CD4-positive, alpha-beta T cell treated with Interferon gamma for 1 hour (primary cell): ENCODE measurements around the gene FSTL4.

Experiments used
- DNase-seq: peaks from one replicate; pipeline ENCODE4 v3.0.0-alpha.2; 2020

FSTL4 gene

DNA sequence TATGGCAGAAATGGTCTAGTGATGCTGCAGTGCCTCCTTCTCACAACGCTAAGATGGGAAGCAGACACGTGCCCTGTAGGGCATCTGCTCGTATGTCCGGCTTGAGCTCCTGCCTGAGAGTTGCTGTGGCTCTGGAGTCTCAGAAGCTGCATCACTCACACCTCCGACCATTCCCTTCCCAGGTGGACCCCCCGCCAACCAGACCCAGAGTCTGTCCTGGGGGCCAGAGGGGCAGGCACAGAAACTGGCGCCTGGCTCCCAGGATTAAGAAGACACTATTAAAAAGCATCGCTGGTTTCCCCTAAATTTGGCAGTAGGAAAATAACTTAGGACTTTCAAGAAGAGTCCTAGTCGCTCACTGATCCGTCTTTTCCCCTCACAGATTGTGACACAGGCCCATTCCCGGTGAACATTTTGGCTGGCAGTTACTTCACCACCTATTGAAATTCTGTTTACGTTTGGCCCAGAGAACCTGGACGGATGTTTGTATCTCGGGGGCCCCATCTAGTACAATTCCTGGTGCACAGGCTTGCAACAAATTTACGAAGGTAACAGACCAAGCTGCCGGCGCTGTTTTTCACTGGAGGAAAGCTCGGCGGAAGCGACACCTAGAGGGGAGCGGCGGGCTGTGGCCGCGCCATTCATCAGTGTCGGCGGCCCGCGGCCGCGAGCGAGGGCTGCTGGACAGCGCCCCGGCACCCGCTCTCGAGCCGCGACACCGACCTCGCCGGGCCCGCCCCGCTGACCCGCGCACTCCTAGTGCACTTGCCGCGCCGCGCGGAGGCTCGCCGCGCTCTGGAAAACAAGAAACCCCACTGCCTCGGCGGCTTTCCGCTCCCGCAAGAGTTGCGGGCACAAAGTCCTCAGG, 1.6 kb downstream of the FSTL4 start:
- peak; percentile 7 for DNase-seq

DNA sequence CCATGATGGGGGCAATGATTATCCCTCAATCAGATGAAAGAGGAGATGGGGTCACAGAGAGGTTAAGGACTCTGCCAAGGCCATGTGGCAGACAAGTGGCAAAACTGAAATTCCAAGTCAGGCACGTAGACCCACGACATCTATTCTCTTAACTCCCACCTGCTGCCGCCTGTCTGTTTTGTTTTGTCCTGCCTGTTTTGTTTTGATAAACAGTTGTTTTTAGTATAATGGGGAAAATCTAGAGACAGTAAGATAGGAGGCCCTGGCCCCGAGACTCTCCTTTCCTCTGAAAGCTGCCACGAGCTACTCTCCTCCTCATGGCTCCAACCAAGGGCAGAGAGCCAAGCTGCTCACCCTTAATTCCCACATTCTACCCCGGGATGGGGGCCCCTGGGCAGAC, 4.9 kb downstream of the FSTL4 start:
- no peak for DNase-seq

DNA sequence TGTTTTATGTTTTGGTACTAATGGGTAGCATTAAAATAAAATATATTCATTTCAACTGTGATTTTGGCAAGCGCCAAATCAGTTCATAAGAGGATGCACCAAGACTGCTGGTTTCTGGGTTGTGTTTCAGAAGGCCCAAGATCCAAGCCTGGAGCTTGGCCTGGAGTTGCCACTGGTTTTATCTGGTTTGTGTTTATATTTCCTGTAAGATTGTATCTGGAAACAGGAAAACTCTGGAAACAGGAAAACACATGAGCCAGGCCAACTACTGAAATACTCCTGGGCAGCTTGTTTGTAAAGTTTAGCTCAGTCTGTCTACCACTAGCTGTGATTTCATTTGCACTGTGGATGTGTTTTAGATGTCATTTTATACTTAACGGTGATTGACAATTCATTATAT, 5.5 kb downstream of the FSTL4 start:
- no peak for DNase-seq

DNA sequence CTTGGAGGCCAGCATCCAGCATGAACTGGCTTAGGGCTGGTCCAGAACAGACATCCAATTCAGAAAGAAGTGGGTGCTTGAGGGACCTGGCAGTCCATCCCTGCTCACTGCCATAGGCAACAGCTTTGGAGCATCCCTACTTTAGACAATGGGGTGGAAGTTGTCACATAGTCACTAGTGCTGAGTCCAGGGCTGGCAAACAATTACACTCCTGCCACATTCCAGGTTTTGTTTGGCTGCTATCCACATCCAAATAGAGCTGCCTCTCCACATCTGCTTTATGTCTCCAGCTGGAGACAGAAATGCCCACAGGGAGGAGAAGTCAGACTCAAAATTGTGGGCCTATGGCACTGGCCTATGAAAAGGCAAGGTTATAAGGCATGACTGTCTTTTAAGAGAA, 7.0 kb downstream of the FSTL4 start:
- no peak for DNase-seq

DNA sequence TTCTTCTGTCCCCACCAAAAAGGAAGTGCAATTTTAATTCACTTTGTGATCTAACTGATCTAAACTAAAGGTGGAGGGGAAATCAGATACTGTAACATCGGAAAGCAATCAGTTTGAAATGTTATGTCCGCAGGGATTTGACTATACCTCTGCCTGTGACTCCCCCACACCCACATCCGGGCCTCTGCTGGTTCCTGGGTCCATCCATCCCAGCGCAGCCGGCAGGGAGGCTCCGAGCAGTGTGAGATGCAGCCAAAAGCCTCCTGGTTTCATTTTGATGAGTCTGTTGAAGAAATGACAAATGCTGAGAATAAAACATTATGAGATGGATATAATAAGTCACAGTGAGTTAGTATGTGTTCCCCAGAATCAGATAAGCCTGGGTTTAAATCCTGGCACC, 8.6 kb downstream of the FSTL4 start:
- DNase-seq, result no peak

DNA sequence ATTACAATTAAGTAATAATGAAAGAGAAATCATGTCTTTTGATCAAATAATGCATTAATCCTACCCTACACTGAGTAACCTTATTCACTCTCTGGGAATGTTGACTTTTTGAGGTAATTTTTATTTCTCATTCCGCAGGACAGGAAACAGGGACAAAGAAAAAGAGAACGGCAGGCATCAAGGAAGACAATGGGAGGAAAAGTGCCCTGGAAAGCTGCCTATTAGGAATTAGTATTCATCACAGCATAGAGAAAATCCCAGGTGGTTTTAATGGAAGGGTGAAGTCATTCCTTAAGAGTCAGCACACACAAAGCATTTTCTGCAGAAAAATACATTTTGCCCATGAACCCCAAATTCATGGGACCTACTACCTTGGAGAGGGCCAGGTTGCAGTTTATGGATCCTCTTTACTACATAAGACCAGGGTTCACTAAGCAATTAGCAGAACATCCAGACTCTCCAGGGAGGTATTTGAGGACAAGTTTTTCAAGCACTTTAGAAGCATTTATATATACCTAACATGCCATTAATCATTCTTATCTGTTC, 9.4 kb downstream of the FSTL4 start:
- no peak for DNase-seq

DNA sequence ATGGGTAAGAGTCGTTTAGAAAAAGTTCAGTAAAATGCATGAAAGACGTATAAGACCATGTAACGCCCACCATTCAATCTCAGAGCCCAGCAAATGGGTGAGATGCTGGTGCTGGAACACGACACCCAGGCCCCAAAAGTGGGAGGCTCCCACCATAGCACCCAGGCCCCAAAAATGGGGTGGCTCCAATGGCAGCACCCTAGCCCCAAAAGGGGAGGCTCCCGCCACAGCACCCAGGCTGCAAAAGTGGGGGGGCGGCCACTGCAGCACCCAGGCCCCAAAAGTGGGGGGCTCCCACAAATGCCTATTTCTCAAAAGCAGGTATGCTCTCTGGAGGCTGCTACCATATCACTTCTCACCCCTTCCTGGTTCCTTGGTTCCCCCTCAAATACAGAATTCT, 12.7 kb downstream of the FSTL4 start:
- DNase-seq, result no peak

DNA sequence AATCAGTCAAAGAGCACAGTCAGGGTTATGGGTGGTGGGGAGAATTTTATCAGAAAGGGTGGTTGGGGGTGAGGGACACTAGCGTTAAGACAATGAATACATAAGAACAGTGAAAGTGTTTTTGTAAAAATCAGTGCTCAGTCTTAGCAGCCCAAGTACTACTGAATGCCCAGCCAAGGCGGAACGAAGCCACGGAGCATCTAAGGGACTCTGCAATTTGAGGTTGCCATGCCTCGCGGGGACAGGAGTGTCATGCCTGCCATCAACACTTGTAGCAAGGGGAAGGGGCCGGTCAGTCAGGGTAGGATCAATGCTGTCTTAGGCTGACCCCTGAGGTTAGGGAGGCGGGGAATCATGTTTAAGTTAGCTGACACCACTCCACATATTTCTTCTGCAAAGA, 13.3 kb downstream of the FSTL4 start:
- DNase-seq, result no peak

DNA sequence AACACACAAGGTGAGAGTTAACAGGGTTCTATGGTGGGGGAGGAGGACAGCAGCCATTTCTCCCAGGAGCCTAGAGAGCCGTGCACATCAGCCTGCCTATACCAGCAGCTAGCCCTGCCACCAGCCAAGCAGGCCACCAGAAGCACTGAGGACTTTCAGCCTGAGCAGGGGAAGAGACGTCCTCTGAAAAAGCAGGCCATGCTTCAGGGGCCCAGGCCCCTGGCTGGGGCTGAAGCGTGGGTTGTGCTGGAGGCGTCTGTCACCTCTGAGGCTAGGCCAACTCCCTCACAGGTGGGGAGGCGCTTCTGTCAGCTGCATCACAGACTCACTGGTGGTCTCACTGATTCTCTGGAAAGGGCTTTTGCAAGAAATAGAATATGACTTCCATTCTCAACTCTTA, 16.3 kb downstream of the FSTL4 start:
- DNase-seq, result no peak

DNA sequence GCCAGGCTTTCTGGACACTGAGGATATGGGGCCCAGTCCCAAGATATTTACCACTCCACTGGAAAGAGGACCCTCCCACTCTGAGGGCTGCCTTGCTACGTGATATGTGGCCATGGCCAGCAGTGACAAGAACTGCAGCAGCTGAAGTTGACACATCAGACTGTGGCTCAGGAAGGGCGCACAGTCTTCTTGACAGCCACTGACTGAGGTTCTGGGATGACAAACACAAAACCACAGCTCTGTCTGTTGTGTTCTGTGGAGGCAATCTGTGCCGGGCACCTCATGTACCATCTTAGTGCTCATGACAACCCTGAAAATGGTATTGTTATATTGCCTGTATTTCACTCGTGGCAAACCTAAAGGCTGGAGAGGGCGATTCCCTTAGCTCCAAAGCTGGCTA, 16.9 kb downstream of the FSTL4 start:
- DNase-seq, result no peak

DNA sequence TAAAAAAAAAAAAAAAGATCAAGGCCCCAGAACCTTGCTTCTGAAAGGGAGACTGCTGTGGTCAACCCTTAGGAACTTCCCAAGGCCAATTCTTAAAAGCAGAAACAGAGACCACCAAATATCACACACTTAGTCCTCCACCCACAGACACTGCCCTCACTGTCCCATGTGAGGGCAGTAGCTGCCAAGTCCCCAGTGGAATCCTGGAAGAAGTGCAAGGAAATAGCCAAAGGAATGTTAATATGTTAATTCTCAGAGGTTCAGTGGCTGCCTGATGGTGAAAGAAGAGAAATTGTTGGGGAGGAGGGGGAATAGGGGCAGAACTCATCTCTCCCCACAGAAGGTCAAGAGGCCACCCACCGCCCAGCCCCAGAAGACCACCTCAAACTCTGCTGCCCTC, 23.1 kb downstream of the FSTL4 start:
- DNase-seq, result no peak

DNA sequence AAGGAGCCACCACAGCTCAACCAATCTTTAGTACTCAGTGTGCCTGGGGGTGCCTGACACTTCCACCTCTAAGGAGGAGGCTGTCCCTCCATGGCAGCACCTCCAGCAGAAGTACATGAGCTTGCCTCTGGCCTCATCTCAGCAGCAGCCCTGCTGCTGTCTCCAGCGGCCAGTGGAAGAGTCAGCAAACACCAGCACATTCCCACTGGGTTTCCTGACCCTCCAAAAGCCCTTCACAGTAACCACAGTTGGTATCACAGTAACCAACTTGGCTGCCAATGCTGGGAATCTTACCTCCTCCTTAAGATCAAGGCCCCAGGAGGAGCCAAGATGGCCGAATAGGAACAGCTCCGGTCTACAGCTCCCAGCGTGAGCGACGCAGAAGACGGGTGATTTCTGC, 29.4 kb downstream of the FSTL4 start:
- no peak for DNase-seq

DNA sequence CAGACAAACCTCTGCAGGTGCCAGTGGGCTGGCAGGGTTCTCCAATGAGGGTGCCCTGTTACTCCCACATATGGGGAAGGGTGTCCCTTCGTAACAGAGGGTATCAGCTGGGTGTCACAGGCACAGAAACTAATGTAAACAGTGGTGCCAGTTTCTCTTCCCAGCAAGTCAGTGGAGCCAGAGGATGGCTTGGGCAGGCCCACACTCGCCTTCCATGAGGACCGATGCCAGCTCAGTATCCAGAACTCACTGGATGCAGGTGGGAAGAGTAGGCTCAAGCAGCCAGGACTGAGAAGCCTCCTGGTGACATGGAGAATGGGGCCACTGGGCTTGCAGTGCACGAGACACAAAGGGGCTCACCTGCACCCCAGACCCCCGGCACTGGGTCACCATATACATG, 30.4 kb downstream of the FSTL4 start:
- DNase-seq, result no peak

DNA sequence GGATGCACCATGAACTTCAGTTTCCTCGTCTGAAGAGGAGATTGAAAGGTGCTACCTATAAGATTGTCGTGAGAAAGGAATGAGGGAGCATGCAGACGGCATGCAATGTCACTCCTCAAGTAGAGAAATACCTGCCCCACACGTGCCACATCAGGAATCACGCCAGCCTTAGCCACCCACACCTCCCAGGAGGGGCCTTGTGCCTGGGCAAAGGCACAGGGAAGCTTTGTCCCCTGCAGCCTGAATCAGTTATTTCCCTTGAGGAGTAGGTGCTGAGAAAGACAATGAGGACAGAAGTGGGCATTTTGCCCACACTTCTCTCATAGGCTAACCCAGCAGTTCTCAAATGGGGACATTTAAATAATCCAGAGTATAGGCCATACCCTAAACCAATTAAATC, 31.0 kb downstream of the FSTL4 start:
- no peak for DNase-seq

DNA sequence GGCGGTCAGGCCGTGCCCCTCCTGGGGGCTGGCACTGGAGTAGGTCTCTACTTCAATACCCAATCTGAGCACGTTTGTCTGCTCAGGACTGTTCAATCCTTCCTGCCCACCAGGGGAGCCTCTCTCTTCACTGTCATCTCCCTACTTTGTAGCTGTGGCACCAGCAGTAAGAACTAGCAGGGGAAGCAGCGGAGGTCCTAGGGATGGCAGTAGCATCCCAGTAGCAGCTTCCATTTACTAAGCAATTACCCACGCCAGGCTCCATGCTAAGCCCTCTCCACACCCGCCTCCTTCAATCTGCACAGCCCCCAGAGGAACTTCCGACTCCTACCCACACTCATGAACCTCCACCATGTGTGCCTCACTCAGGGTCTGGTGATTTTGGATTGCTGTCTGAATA, 31.7 kb downstream of the FSTL4 start:
- DNase-seq, result no peak

DNA sequence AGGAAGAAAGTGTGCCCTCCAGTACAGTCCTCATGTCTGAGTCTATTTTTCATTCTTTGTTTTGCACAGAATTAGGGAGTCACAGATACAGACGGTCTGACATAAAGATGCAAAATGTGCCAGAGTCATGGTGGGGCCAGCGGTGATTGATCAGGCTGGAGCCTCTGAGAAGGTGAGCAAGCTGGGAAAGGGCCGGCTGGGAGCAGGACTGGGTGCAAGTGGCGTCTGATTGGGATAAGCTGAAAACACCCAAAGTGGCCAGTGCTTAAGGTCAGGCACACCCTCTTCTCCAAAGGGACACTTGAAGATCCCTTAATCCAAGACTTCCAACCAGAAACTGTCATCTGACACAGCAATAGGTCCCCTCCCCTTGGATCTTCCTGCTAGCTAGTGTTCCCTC, 32.6 kb downstream of the FSTL4 start:
- no peak for DNase-seq

DNA sequence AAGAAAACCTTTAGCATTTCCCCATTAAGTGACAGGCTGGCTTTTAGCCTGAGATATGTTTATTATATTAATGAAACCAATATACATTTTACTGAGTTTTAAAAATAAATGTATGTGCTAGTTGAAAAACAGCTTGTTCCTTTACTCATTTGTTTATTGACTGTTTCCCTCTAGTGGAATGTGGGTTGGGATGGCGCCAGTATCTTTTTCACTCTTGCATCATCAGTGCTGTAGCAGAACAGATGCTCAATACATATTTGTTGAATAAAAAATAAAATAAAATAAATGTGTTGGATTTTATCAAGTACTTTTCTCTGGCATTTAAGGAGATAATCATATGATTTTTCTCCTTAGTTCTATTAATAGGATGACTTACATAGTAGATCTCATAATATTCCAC, 43.0 kb downstream of the FSTL4 start:
- no peak for DNase-seq

DNA sequence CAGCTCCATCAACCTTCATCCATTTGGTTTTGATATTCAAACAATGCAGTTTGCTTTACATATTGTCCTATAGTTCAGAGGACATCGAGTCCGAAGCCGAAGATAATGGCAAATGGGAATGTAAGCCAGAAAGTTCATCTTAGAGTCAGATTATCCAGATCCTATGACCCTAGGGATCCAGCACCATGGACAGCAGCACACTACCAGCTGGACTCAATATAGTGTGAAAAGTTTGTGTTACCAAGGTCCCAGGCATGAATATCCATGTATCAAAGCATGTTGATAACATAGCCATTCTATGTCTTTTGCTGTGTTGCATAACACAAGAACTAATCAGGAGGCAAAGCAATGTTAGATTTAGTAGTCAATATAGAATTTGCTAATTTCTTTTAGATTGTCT, 46.3 kb downstream of the FSTL4 start:
- no peak for DNase-seq

DNA sequence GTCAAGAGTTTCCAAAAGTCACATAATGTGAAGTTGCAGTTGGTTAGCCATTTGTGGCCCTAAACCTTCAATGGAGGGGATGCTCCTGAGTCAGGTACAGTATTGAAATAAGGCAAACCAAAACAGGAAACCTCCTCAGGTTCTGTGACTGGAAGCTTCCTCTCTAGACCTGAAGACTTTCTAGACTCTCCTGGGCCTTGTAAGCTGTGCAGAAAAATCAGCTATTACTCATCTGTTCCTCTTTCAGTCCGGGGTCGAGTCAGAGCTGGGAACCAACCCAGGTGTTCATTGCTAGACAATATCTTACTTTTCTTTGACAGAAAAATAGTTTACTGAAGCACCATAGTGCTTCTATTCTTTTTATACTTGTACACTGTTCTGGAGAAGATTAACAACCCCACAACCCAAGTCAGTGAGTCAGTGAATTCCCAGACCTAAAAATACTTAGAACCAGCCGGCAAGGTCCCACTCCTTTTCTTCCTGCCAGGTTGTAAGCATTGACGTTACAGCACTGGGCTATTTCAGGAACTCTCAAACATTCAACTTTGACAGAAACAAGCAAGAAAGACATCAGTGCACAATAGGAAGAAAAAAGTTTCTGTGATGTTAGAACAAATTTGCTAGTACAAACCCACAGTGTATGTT, 47.3 kb downstream of the FSTL4 start:
- DNase-seq, result no peak

DNA sequence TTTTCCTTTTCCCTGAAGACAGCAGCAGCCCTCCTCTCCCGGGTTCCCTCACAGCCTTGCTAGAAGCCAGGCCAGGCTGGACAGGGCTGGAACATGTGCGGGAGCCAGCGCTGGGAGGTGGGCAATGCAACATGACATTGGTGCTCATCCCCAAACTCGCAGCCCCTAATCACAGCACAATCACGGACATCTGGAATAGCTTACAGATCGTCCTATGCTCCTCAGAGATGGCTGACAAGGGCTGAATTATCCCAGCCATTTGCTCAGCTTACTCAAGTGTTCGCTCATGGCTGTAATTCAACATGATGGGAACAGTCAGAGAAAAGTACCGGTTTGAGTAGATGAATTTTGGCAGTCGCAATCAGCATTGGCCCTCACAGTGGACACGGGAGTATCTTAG, 49.8 kb downstream of the FSTL4 start:
- DNase-seq, result no peak

DNA sequence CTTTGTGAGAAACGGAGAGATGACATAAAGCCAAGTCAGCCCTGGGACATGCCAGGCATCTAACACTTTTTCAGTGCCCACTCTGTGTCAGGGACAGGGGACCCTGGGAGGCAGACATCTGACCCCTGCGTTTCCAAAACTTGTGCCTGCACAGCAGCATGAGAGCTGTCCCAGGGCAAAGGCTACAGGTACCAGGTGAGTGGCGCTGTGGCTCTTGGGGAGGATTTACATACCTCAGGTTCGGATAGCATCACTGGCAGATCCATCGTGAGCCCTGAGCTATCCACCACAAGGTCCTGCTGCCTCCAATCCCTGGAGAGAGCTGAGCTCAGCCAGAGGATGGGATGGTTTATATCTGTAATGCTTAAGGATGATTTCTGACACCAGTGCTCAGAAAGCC, 52.4 kb downstream of the FSTL4 start:
- no peak for DNase-seq

DNA sequence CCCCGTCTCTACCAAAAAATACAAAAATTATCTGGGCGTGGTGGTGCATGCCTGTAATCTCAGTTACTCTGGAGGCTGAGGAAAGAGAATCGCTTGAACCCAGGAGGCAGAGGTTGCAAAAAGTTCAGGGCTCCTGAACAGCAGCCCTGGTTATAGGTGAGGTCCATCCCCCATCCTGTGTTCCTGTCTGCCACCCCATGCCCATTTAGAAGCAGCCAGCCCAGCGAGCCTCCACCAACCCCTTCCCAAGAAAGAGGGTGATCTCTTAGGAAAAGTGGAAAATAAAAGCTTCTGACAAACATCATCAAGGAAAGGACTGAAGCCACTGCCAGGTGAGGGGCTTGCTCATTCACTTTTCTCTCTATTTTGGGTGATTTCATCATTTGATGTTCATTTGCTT, 55.8 kb downstream of the FSTL4 start:
- no peak for DNase-seq

DNA sequence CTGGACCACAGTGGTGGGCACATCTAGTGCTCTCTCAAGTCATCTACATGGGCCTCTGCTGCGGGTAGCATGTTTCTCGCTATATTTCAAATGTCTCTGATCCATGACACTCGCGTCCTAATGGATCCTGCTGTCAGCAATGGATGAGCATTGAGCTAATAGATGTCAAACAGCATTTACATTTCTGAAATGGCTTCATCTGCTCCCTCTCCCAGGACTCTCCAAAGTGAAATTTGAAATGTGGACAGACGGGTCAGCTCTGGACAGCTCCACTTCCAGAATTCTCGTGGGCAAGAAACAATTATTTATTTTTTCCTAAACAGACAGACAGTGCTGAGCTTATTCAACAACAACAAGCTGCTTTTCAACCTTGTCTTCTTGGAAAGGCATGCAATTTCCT, 58.1 kb downstream of the FSTL4 start:
- DNase-seq, result no peak

DNA sequence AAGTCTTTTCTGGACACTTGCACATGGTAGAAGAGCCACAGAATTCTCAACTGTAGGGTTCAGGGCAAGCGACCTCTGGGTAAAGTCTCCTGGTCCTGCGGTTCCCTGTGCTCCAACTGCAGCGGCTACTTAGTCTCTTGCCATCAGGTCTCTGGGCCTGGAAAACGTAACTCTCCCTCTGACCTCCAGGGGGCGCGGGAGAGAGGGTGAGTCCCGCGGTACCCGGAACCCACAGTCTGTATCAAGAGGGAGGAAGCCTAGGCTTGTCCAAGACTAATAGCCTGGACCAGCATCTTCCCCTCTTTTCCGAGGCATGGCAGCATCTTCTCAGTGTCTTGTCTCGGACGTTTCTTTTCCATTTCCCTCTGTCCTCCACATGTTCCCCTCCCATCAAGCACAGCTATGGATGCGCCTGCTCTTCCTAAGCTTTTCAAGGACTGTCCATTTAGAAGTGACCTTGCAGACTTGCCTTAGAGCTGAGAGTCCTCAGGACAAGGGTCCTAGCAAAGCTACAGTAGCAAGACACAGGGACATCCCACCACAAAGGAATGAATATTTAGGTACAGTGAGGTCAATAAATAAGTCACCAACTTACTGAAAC, 59.3 kb downstream of the FSTL4 start:
- DNase-seq, result peak; percentile 34
